H1 (cell line): ENCODE measurements around the gene SRRM3. TPM values are rescaled to one million over a fixed set of nuclear protein-coding genes. Genes with fewer than 3 reads are reported as not detected.

ENCODE experiments used
- CEBPB ChIP-seq: IDR thresholded peaks from 2 replicates; pipeline ENCODE4 v1.6.1; 2012; ENCODE audit warnings: low read depth, low read length
- CREB1 ChIP-seq: IDR thresholded peaks from 2 replicates; pipeline ENCODE4 v1.6.1; 2012; ENCODE audit warnings: inconsistent platforms
- EGR1 ChIP-seq: IDR thresholded peaks from 2 replicates; pipeline ENCODE4 v1.6.1; 2011; ENCODE audit warnings: low read depth, low read length, borderline replicate concordance
- EP300 ChIP-seq, 2 experiments: IDR thresholded peaks; 1 replicate in 1 of 2; 2 replicates in 1 of 2; pipeline ENCODE4 v1.6.1; 2011 to 2012; ENCODE audit warnings: low read depth in 2 of 2, low read length in 2 of 2, mild to moderate bottlenecking in 2 of 2, borderline replicate concordance in 1 of 2, inconsistent platforms in 1 of 2, moderate library complexity in 1 of 2
- GTF2F1 ChIP-seq: IDR thresholded peaks from 2 replicates; pipeline ENCODE4 v1.6.1; 2012; ENCODE audit warnings: low read depth, low read length, improper control_type of control experiment, borderline replicate concordance
- KDM1A ChIP-seq: fragments of 200-600, 300-600 bp; sonication (generic); IDR thresholded peaks from 2 replicates; pipeline ENCODE4 v1.7.1; 2016; ENCODE audit warnings: mild to moderate bottlenecking, low read length, borderline replicate concordance
- polyA plus RNA-seq, 7 experiments: library from polyadenylated mRNA; depleted of rRNA in 3 of 7; stranded (reverse) in 5 of 7; unstranded in 2 of 7; fragments of >200 nt in 5 of 7; fragments of 200-250 nt in 2 of 7; gene quantifications; 1 replicate in 5 of 7; 2 replicates in 1 of 7; 4 replicates in 1 of 7; pipeline versions ENCODE4 v1.2.1 to v1.2.3, GENCODE V29; 2011 to 2013; ENCODE audit warnings: missing spikeins in 2 of 7, mixed read lengths in 2 of 7
- total RNA-seq: library from RNA; stranded (reverse); fragmentation: NEBNext Ultra II Directional; extraction: Animal tissue kit (Norgen Biotek cat#: 25700); gene quantifications from 2 replicates; pipeline ENCODE4 v1.2.1, GENCODE V29; 2021
- TF ChIP-seq, protein P1 (sequence below): IDR thresholded peaks from 2 replicates; pipeline ENCODE4 v1.6.1; 2012; ENCODE audit warnings: low read length, inconsistent platforms
- TF ChIP-seq, protein P2 (sequence below): IDR thresholded peaks from 2 replicates; pipeline ENCODE4 v1.6.1; 2012; ENCODE audit warnings: inconsistent platforms

Gene SRRM3
- total and polyA plus RNA-seq, 2 of the 8 experiments (the other 6 are each of a cell fraction or from before 2014, with no cell fraction given), result 10.4 to 17.4 TPM

DNA sequence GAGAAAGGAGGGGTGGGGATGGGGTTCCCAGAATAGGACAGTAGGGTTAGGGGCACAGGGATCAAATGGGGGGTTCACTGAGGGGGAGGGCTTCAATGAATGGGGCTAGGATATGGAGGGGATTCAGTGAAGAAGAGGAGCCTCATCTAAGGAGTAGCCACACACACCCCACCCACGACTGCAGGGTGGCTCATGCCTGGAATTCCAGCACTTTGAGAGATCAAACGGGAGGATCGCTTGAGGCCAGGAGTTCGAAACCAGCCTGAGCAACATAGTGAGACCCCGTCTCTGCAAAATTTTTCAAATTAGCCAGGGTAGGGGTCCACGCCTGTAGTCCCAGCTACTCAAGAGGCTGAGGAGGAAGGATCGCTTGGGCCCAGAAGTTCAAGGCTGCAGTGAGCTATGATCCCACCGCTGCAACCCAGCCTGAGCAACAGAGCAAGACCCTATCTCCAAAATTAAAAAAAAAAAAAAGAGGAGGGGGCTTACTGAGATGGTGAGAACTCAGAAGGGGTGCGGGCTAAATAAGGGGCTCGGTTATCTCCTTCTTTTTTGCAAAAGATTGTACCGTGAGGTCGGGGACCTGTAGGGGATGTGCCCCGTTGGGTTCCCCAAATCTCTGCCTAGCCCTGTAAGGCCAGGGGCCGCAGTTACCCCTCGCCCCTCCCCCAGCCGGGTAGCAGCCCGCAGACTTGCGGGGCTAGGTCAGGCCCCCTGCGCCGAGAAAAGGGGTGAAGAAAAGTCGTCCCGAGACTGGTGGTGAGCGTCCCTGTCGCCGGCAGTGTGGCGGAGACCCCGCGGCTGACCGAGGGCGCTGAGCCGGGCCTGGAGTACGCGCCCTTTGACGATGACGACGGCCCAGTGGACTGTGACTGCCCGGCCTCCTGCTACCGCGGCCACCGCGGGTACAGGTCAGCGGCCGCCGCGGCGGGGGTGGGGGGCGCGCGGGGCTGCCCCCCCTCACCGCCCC is 57.7 kb downstream of the SRRM3 start (continued):
- no peak for TF ChIP-seq GTF2F1
- TF ChIP-seq CEBPB, result no peak
- TF ChIP-seq CREB1, result no peak
- no peak for TF ChIP-seq EGR1
- TF ChIP-seq, protein P1, sequence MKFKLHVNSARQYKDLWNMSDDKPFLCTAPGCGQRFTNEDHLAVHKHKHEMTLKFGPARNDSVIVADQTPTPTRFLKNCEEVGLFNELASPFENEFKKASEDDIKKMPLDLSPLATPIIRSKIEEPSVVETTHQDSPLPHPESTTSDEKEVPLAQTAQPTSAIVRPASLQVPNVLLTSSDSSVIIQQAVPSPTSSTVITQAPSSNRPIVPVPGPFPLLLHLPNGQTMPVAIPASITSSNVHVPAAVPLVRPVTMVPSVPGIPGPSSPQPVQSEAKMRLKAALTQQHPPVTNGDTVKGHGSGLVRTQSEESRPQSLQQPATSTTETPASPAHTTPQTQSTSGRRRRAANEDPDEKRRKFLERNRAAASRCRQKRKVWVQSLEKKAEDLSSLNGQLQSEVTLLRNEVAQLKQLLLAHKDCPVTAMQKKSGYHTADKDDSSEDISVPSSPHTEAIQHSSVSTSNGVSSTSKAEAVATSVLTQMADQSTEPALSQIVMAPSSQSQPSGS, result no peak
- TF ChIP-seq, protein P2, sequence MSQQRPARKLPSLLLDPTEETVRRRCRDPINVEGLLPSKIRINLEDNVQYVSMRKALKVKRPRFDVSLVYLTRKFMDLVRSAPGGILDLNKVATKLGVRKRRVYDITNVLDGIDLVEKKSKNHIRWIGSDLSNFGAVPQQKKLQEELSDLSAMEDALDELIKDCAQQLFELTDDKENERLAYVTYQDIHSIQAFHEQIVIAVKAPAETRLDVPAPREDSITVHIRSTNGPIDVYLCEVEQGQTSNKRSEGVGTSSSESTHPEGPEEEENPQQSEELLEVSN, result no peak
- TF ChIP-seq KDM1A, result peak; percentile 79
- no peak for TF ChIP-seq EP300 (IDR thresholded peaks at IDR 0.05; ENCODE audit: borderline replicate concordance in 1 of 2, low read depth in 2 of 2, low read length in 2 of 2)
